ENCODE data around the gene CC2D2A. TPM values are rescaled to one million over a fixed set of nuclear protein-coding genes. Genes with fewer than 3 reads are reported as not detected.

The CC2D2A gene
- total RNA-seq, 1 donor from 2014 or later = 33.1 TPM

DNA sequence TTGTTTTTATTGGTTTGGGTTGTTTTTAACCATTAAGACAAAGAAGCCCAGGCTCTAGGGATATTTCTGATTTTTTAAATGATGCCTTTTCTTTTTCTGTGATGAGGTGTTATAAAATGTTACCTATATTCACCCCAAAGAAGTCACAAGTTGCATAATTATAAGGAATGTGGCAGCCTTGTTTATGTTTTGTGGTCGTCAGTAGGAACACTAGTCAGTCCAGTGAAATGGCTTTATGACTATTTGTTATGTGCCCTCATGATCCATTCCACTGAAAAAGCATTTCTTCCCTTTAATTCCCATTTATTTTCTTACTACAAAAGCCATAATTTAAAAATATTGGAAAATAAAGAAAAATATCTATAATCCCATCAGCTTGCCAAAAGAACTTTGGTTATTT, 34.4 kb downstream of the CC2D2A start:
- H3K36me3 ChIP-seq = no peaks in the 10 kb centered on the region
- peak overlapping the region; percentile 31 for H3K27ac ChIP-seq
- peaks cover 17% of the 10 kb centered on the region for H3K4me1 ChIP-seq
- H3K27me3 ChIP-seq = no peaks in the 10 kb centered on the region
- no peak overlapping the region for H3K4me3 ChIP-seq
- no peak for DNase-seq (ENCODE audit: extremely low spot score in 2 of 2)
- intact Hi-C loops (cut with DNase I) = no loop called here
- no peaks in the 10 kb centered on the region for H3K9me3 ChIP-seq
- TF ChIP-seq CTCF (IDR thresholded peaks at IDR 0.05) (no peak), POLR2A (IDR thresholded peaks at IDR 0.05) (no peak), POLR2AphosphoS5 (IDR thresholded peaks at IDR 0.05; ENCODE audit: insufficient read depth in 1 of 2, low read depth in 1 of 2) (no peak)

DNA sequence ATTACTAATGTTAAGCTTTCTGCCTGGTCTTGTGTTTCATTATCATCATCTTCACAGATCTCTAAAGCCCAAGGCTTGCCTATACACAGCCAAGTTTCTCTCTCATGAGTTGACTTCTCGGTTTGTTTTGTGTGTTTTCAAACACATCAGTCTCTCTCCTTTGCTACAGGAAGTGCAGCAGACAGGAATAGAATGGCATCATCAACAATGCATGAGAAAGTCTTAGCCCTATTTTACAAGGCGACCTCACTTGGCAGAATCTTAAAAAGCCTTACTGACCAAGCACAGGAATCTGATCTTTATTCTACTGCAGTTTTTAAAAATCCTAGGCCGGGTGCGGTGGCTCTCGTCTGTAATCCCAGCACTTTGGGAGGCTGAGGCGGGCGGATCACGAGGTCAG, 36.8 kb downstream of the CC2D2A start:
- Histone ChIP-seq H3K27me3 (no peaks in the 10 kb centered on the region), H3K9me3 (no peaks in the 10 kb centered on the region), H3K4me3 (no peak overlapping the region), H3K36me3 (peaks cover 0 to 9% of the 10 kb centered on the region in 2 donors), H3K27ac (peak overlapping the region; percentile 17), H3K4me1 (peaks cover 17% of the 10 kb centered on the region)
- TF ChIP-seq POLR2A (IDR thresholded peaks at IDR 0.05) (no peak), POLR2AphosphoS5 (IDR thresholded peaks at IDR 0.05; ENCODE audit: insufficient read depth in 1 of 2, low read depth in 1 of 2) (no peak)
- DNase-seq (ENCODE audit: extremely low spot score in 2 of 2) = no peak
- intact Hi-C loops (cut with DNase I) = no loop called here

- Histone ChIP-seq H3K9me3 (no peaks in the 10 kb centered on the region), H3K36me3 (peaks cover 0 to 15% of the 10 kb centered on the region in 2 donors), H3K4me3 (no peak overlapping the region), H3K27me3 (no peaks in the 10 kb centered on the region), H3K4me1 (peaks cover 15% of the 10 kb centered on the region), H3K27ac (no peak overlapping the region)
- no peak for DNase-seq (ENCODE audit: extremely low spot score in 2 of 2)
- no peak for TF ChIP-seq POLR2A (IDR thresholded peaks at IDR 0.05)
- intact Hi-C loops (cut with DNase I) = no loop called here
Observed at GRCh38 chr4:15507679-15508078, 38.0 kb downstream of the CC2D2A start.

- Histone ChIP-seq H3K9me3 (no peaks in the 10 kb centered on the region), H3K4me1 (no peaks in the 10 kb centered on the region), H3K27me3 (no peaks in the 10 kb centered on the region), H3K4me3 (no peak overlapping the region), H3K36me3 (peaks cover 0 to 22% of the 10 kb centered on the region in 2 donors), H3K27ac (no peak overlapping the region)
- intact Hi-C loops (cut with DNase I) = no loop called here
- TF ChIP-seq POLR2AphosphoS5 (IDR thresholded peaks at IDR 0.05; ENCODE audit: insufficient read depth in 1 of 2, low read depth in 1 of 2) = no peak
- TF ChIP-seq POLR2A (IDR thresholded peaks at IDR 0.05) = no peak
- no peak for TF ChIP-seq CTCF (IDR thresholded peaks at IDR 0.05)
- no peak for DNase-seq (ENCODE audit: extremely low spot score in 2 of 2)
Observed at GRCh38 chr4:15510961-15511360, 41.3 kb downstream of the CC2D2A start.

- Histone ChIP-seq H3K36me3 (peaks cover 0 to 37% of the 10 kb centered on the region in 2 donors), H3K9me3 (no peaks in the 10 kb centered on the region), H3K4me3 (no peak overlapping the region), H3K4me1 (no peaks in the 10 kb centered on the region), H3K27me3 (no peaks in the 10 kb centered on the region), H3K27ac (no peak overlapping the region)
- TF ChIP-seq CTCF (IDR thresholded peaks at IDR 0.05) (no peak), POLR2A (IDR thresholded peaks at IDR 0.05) (no peak), POLR2AphosphoS5 (IDR thresholded peaks at IDR 0.05; ENCODE audit: insufficient read depth in 1 of 2, low read depth in 1 of 2) (no peak)
- DNase-seq (ENCODE audit: extremely low spot score in 2 of 2) = no peak
- intact Hi-C loops (cut with DNase I) = no loop called here
Observed at GRCh38 chr4:15513545-15513944, 43.9 kb downstream of the CC2D2A start.

GRCh38 chr4:15515106-15515505, 45.4 kb downstream of the CC2D2A start:
- TF ChIP-seq POLR2AphosphoS5 (IDR thresholded peaks at IDR 0.05; ENCODE audit: insufficient read depth in 1 of 2, low read depth in 1 of 2) = no peak
- no peak for TF ChIP-seq POLR2A (IDR thresholded peaks at IDR 0.05)
- TF ChIP-seq CTCF (IDR thresholded peaks at IDR 0.05) = no peak
- no peak overlapping the region for H3K27ac ChIP-seq
- H3K4me1 ChIP-seq = no peaks in the 10 kb centered on the region
- intact Hi-C loops (cut with DNase I) = no loop called here
- H3K27me3 ChIP-seq = no peaks in the 10 kb centered on the region
- H3K9me3 ChIP-seq = no peaks in the 10 kb centered on the region
- peaks cover 0 to 47% of the 10 kb centered on the region in 2 donors for H3K36me3 ChIP-seq
- DNase-seq (ENCODE audit: extremely low spot score in 2 of 2) = no peak
- H3K4me3 ChIP-seq = no peak overlapping the region

All from vagina (tissue), 2 donors.